Stimulated activated CD4-positive, alpha-beta T cell treated with anti-CD3 and anti-CD28 coated beads, Interleukin-1b, Interleukin-23, amount 100 ng/mL, for 24 hours (primary cell): Measurements from ENCODE around the gene USP6NL.
A peak's percentile ranks its signal among the peaks of the same experiment; 100 is the strongest.

Experiments used
- DNase-seq, 4 experiments: peaks; one replicate each; pipeline ENCODE4 v3.0.0-alpha.2; 2020; ENCODE audit warnings: low read depth in 4 of 4, low spot score in 1 of 4

Gene USP6NL

GRCh38 chr10:11594589-11595394 is 16.7 kb downstream of the USP6NL start:
- no peak for DNase-seq

GRCh38 chr10:11593612-11594011 is 17.8 kb downstream of the USP6NL start:
- no peak for DNase-seq

- no peak for DNase-seq
These were observed 21.7 kb downstream of the USP6NL start for GRCh38 chr10:11589738-11590137.

- DNase-seq, result no peak
These were observed 22.4 kb downstream of the USP6NL start for GRCh38 chr10:11588873-11589574.

GRCh38 chr10:11587722-11588259 is 23.7 kb downstream of the USP6NL start:
- DNase-seq, result no peak

GRCh38 chr10:11586170-11586569 is 25.3 kb downstream of the USP6NL start:
- no peak for DNase-seq

GRCh38 chr10:11581213-11581612 is 30.2 kb downstream of the USP6NL start:
- DNase-seq, result no peak

- DNase-seq, result no peak
These were observed 31.6 kb downstream of the USP6NL start for GRCh38 chr10:11579885-11580284.

- peak; percentile 16 to 48 (median 30) for DNase-seq
These were observed 32.6 kb downstream of the USP6NL start for GRCh38 chr10:11578802-11579255.

- no peak for DNase-seq
These were observed 35.2 kb downstream of the USP6NL start for GRCh38 chr10:11576092-11576809.

- no peak for DNase-seq
These were observed 38.0 kb downstream of the USP6NL start for GRCh38 chr10:11573497-11573896.

- no peak for DNase-seq
These were observed 40.7 kb downstream of the USP6NL start for GRCh38 chr10:11570751-11571150.

GRCh38 chr10:11569471-11569870 is 42.0 kb downstream of the USP6NL start:
- no peak for DNase-seq

- DNase-seq, result no peak
These were observed 42.9 kb downstream of the USP6NL start for GRCh38 chr10:11568578-11568977.

GRCh38 chr10:11564741-11565140 is 46.7 kb downstream of the USP6NL start:
- no peak for DNase-seq

- no peak for DNase-seq
These were observed 47.5 kb downstream of the USP6NL start for GRCh38 chr10:11563936-11564335.

GRCh38 chr10:11562888-11563287 is 48.6 kb downstream of the USP6NL start:
- no peak for DNase-seq

GRCh38 chr10:11560076-11560709 is 51.3 kb downstream of the USP6NL start:
- DNase-seq, result no peak

GRCh38 chr10:11557967-11558366 is 53.5 kb downstream of the USP6NL start:
- no peak for DNase-seq

GRCh38 chr10:11557513-11557912 is 53.9 kb downstream of the USP6NL start:
- no peak for DNase-seq

GRCh38 chr10:11555556-11555955 is 55.9 kb downstream of the USP6NL start:
- DNase-seq, result no peak
